VCaP (cell line): ENCODE results near the gene SLC7A4.
"Not testable (repeated sequence)": the region's sequence is repeated elsewhere in the genome, so short reads cannot be mapped to it uniquely, and the experiment has no call there.

Source experiments
- H3K27ac ChIP-seq: fragments of 450-650 bp; 2 replicates; pipeline ENCODE4 v1.5.1; 2017
- CTCF ChIP-seq: fragments of 450-650 bp; conservative IDR thresholded peaks from 2 replicates; pipeline ENCODE4 v1.5.1; 2017; ENCODE audit warnings: mild to moderate bottlenecking, moderate library complexity

Gene SLC7A4

GRCh38 chr22:21068681-21069276 is 36.4 kb upstream of the SLC7A4 start:
- TF ChIP-seq CTCF = no peak
- H3K27ac ChIP-seq = peak overlapping the region; percentile 67

- H3K27ac ChIP-seq = peak overlapping the region; percentile 67; the same call in 1 of the 2 replicates
- TF ChIP-seq CTCF = no peak
Measured at GRCh38 chr22:21067901-21068680, 35.7 kb upstream of the SLC7A4 start.

- no peak for TF ChIP-seq CTCF
- H3K27ac ChIP-seq = no peak overlapping the region
Measured at GRCh38 chr22:21067075-21067900, 34.9 kb upstream of the SLC7A4 start.

- no peak for TF ChIP-seq CTCF
- H3K27ac ChIP-seq = no peak overlapping the region
Measured at GRCh38 chr22:21064917-21065864, 32.8 kb upstream of the SLC7A4 start.

DNA sequence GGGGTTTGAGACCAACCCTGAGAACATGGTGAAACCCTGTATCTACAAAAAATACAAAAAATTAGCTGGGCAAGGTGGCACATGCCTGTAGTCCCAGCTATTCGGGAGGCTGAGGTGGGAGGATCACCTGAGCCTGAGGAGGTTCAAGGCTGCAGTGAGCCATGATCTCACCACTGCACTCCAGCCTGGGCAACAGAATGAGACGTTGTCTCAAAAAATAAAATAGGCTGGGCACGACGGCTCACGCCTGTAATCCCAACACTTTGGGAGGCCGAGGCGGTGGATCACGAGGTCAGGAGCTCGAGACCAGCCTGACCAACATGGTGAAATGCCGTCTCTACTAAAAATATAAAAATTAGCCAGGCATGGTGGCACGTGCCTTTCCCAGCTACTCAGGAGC is 32.1 kb upstream of the SLC7A4 start:
- H3K27ac ChIP-seq = not testable (repeated sequence)

- not testable (repeated sequence) for H3K27ac ChIP-seq
Measured at GRCh38 chr22:21061660-21062321, 29.4 kb upstream of the SLC7A4 start.

DNA sequence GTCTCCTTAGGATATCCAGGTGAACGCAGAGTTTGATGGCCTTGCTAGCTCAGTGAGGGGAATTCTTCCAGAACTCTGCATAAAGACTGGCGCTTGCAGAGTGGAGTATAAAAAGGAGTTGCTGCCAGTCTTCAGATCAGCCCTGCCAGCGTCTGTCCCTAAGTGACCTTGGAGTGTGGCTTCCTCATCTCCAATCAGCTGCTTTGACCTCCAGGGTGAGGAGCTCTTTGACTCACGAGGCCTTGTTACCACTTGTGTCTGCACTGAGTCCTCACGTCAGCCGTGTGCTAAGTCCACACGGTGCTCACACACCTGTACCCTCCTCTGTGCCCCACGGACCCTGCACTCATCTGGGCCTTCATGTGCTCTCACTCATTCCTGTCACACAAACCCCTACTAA is 28.0 kb upstream of the SLC7A4 start:
- not testable (repeated sequence) for H3K27ac ChIP-seq

GRCh38 chr22:21055880-21056319 is 23.5 kb upstream of the SLC7A4 start:
- H3K27ac ChIP-seq = no peak overlapping the region
- no peak for TF ChIP-seq CTCF
